Uterus (tissue), 4 donors: ENCODE measurements around the gene CD160. TPM values are rescaled to one million over a fixed set of nuclear protein-coding genes. Genes with fewer than 3 reads are reported as not detected.
"Not testable (repeated sequence)": the region's sequence is repeated elsewhere in the genome, so short reads cannot be mapped to it uniquely, and the experiment has no call there.

Experiments used
- DNase-seq, 2 donors: peaks; one replicate each; pipeline ENCODE4 v3.0.0-alpha.2; 2019 to 2020
- H3K27ac ChIP-seq, 2 donors: fragments of 200-600 bp; sonication (generic); 1 replicate in 1 of 2; 2 replicates in 1 of 2; pipeline ENCODE4 v1.5.1; 2016 to 2018
- H3K27me3 ChIP-seq, 2 donors: fragments of 200-600 bp; sonication (generic); one replicate each; pipeline ENCODE4 v1.5.1; 2018 to 2019; ENCODE audit warnings: control low read depth in 1 of 2
- H3K36me3 ChIP-seq, 2 donors: fragments of 200-600 bp; sonication (generic); one replicate each; pipeline ENCODE4 v1.5.1; 2019; ENCODE audit warnings: control low read depth in 1 of 2
- H3K4me1 ChIP-seq, 2 donors: fragments of 200-600 bp; sonication (generic); one replicate each; pipeline ENCODE4 v1.5.1; 2018 to 2019; ENCODE audit warnings: control low read depth in 1 of 2
- H3K4me3 ChIP-seq, 2 donors: fragments of 200-600 bp; sonication (generic); 1 replicate in 1 of 2; 2 replicates in 1 of 2; pipeline ENCODE4 v1.5.1; 2018 to 2019; ENCODE audit warnings: mild to moderate bottlenecking in 1 of 2
- H3K9me3 ChIP-seq, 2 donors: fragments of 200-600 bp; sonication (generic); one replicate each; pipeline ENCODE4 v1.5.1; 2019; ENCODE audit warnings: control low read depth in 1 of 2
- POLR2A ChIP-seq, 2 donors: fragments of 450-650 bp; IDR thresholded peaks; one replicate each; pipeline ENCODE4 v1.6.1; 2016; ENCODE audit warnings: antibody characterized with exemption in 2 of 2, mild to moderate bottlenecking in 1 of 2, moderate library complexity in 1 of 2
- intact Hi-C: fragments of 100-400 bp; cut with DNase I; formaldehyde crosslinking; loops from one replicate; pipeline ENCODE4 v1.15.1; 2023; ENCODE audit warnings: low total_unique reads
- total RNA-seq, 4 donors: library from RNA; depleted of rRNA in 3 of 4; stranded (reverse); fragments of >200 nt in 3 of 4; gene quantifications; one replicate each; pipeline versions ENCODE4 v1.1.0 to v1.2.4, GENCODE V29; 2014 to 2023
- TF ChIP-seq, protein P1 (sequence below), 4 experiments: fragments of 200-600 bp in 2 of 4; fragments of 450-650 bp in 2 of 4; sonication (generic) in 2 of 4; IDR thresholded peaks; one replicate each; pipeline ENCODE4 v1.5.1; 2016 to 2019; ENCODE audit warnings: antibody characterized with exemption in 4 of 4, mild to moderate bottlenecking in 2 of 4, moderate library complexity in 1 of 4
- donor health status: DM: yes; HTN: yes; CAD: no.

CD160 gene, protein sequence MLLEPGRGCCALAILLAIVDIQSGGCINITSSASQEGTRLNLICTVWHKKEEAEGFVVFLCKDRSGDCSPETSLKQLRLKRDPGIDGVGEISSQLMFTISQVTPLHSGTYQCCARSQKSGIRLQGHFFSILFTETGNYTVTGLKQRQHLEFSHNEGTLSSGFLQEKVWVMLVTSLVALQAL
- under 1 TPM in 1 of 4 donors, not detected in 3; 0.55 TPM for total RNA-seq

DNA sequence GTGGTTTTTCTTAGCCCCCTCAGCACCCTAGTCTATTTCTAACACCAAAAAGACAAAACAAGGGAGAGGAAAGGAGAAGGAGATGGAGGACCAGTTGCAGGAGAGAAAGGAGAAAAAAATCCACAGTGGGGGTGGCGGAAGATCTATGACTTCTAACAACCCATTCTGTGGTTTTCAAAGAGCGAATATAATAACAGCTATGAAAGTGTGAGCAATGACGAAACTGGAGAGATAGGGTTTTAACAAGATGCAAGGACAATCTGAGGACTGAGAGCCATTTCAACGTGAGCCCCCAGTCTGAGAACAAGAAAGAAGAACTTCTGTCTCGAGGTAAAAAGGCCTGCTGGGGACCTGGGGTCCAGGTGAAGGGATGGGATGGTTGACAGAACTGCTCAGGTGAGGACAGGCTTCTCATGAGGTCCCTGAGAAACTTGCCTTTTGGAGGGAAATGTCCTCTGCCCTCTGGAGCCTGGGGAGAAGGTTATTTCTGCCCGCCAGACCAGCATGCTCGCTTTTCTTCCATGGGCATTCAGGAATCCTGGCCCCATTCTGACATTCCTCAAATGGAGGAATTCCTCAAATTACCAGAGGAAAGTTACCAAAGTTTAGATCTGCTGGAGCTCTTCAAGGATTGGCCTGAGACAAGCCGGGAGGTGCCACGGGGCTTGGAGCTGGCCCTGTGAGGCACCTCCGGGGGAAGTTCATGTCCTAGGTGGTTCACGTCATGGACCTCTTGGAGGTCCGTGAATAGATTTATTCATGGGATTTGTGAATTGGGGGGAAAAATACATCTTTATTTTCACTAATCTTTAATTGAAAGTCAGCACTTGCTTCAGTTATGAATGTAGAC is at the start of gene CD160:
CD160 (plus strand) TSS at position 270 of the 850 bp plus-strand sequence. CDS start 8,829 bp downstream, outside the sequence.
- no peaks in the 10 kb centered on the region for H3K27me3 ChIP-seq
- no peaks in the 10 kb centered on the region for H3K9me3 ChIP-seq
- no peak within 1 kb of the TSS for H3K27ac ChIP-seq

DNA sequence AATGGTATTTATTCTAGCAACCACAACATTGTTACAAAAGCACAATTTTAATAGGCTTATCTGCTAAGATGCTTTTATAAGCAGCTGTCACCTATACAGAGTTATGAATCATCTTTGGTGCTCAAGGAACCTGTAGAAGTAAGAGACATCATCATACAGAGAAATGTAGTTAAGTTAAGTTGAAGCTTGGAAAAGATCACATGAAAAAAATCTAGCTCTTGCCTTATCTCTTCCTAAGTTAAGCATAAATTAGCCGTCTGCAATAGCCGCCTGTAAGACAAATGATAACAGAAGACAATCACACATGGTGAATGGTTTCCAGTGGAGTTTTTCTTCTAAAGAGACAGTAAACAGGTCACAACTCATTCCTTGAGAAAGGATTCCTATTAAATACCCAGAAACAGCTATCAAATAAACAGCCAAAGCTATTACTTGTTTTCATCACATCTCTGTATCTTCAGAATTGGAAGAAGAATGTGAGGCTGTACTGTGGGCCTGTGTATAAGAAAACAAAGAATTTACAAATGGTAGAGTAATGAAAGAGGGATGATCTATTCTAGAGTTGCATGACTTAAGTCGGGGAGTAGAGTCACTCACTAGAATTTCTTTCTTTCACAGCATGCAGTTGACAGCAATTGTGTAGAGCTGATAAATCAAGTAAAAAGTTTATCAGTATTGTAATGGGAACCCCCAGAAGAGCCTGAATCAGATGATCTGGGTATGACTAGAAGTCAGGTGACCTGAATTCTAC is 48.1 kb upstream of the CD160 start:
- H3K27ac ChIP-seq, H3K27me3 ChIP-seq, H3K36me3 ChIP-seq, DNase-seq, intact Hi-C loops, H3K4me1 ChIP-seq, H3K9me3 ChIP-seq, H3K4me3 ChIP-seq: not testable (repeated sequence)

More for the DNA sequence above, at the start of gene CD160:
- no peaks in the 10 kb centered on the region for H3K36me3 ChIP-seq
- intact Hi-C loops: no loop called here
- no peaks in the 10 kb centered on the region for H3K4me1 ChIP-seq
- no peak within 1 kb of the TSS for H3K4me3 ChIP-seq
- TF ChIP-seq, protein P1, sequence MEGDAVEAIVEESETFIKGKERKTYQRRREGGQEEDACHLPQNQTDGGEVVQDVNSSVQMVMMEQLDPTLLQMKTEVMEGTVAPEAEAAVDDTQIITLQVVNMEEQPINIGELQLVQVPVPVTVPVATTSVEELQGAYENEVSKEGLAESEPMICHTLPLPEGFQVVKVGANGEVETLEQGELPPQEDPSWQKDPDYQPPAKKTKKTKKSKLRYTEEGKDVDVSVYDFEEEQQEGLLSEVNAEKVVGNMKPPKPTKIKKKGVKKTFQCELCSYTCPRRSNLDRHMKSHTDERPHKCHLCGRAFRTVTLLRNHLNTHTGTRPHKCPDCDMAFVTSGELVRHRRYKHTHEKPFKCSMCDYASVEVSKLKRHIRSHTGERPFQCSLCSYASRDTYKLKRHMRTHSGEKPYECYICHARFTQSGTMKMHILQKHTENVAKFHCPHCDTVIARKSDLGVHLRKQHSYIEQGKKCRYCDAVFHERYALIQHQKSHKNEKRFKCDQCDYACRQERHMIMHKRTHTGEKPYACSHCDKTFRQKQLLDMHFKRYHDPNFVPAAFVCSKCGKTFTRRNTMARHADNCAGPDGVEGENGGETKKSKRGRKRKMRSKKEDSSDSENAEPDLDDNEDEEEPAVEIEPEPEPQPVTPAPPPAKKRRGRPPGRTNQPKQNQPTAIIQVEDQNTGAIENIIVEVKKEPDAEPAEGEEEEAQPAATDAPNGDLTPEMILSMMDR (IDR thresholded peaks at IDR 0.05): no peak
- no peak for TF ChIP-seq POLR2A (IDR thresholded peaks at IDR 0.05)
- DNase-seq: no peak

DNA sequence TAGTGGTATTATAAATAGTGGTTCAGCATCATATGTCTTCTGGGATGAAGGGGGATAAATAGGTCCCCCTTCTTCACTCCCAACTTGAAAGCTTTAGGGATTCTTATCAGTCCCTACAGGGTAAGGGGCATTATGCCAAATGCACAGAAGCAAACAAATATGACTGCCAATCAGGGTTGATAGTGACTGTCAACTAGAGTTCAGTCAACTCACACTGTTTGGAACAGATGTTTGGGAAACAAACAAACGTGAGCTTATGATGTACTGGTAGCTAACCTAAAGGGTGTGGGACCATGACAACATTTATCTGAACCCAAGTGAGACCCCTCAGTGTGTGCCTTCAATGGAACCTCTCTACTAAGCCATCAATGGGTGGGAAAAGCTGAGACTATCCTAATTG is 46.1 kb upstream of the CD160 start:
- H3K27ac ChIP-seq, H3K36me3 ChIP-seq, H3K27me3 ChIP-seq, intact Hi-C loops, H3K9me3 ChIP-seq, H3K4me3 ChIP-seq, H3K4me1 ChIP-seq, DNase-seq: not testable (repeated sequence)

DNA sequence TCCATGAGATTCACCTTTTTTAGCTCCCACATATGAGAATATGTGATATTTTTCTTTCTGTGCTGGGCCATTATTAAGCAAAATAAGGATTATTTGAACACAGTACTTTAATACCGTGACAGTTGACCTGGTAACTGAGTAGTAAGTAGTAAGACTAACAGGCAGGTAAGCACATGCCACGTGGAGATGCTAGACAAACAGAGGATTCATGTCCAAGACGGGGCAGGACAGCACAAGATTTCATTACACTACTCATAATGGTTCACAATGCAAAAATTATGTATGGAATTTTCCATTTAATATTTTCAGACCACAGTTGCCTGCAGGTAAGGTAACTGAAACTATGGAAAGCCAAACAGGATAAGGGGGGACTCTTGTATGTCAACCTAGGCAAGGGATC is 34.4 kb upstream of the CD160 start:
- DNase-seq, H3K27ac ChIP-seq, H3K27me3 ChIP-seq, H3K36me3 ChIP-seq, H3K9me3 ChIP-seq, intact Hi-C loops, H3K4me3 ChIP-seq, H3K4me1 ChIP-seq: not testable (repeated sequence)

DNA sequence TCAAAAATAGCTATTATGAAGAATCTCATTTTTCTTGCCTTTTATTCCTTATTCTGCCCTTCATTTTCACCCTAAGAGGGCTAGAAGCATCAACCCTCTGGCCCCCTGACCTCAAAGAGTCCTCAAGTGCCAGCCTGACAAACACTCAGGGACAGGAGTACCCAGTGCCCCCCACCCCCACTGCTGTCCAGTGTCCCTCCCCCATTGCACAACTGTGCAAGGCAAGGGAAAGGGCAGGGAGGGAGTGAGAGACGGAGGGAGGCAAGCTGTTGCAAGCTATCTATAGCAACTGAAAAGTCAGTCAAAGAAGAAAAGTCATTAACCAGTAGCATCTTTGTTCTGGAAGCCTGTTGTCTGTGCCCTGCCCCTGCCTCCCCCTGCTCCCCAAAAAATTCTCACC is 33.2 kb upstream of the CD160 start:
- H3K27me3 ChIP-seq, intact Hi-C loops, H3K27ac ChIP-seq, H3K4me1 ChIP-seq, DNase-seq, H3K4me3 ChIP-seq, H3K36me3 ChIP-seq, H3K9me3 ChIP-seq: not testable (repeated sequence)

DNA sequence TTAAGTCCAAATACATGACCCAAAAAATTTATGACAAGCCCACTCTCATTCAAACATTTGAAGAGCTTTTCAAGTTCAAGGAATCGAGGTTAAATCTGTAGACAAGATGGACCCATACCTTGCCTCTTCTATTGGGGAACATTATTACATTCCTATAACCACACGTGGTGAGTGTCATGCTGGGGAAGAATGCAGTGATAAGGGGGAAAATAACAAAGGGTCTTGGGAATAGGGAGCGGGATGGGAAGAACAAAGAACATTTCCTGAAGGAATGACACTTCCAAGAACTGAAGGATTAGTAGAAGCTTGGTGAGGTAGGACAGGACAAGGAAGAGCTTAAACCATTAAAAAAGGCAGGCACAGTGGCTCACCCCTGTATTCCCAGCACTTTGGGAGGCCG is 31.0 kb upstream of the CD160 start:
- DNase-seq: no peak
- H3K27me3 ChIP-seq: no peaks in the 10 kb centered on the region
- intact Hi-C loops: no loop called here
- H3K9me3 ChIP-seq: no peaks in the 10 kb centered on the region
- H3K4me1 ChIP-seq: no peaks in the 10 kb centered on the region
- H3K4me3 ChIP-seq: no peak overlapping the region
- TF ChIP-seq POLR2A (IDR thresholded peaks at IDR 0.05): no peak
- TF ChIP-seq, protein P1 (IDR thresholded peaks at IDR 0.05): no peak
- no peak overlapping the region for H3K27ac ChIP-seq
- H3K36me3 ChIP-seq: no peaks in the 10 kb centered on the region

DNA sequence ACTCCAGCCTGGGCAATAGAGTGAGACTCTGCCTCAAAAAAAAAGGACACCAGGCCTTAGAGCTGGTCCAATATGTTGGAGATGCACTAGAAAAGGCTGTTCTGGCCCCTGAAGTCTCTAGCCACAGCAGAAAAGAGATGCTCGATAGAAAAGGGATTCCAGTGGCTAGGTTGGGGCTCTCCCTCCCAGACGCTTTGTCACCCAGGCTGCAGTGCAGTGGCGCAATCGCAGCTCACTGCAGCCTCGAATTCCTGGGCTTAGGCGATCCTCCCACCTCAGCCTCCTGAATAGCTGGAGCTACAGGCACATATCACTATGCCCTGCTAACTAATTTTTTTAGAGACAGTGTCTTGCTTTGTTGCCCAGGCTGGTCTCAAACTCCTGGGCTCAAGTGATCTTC is 30.4 kb upstream of the CD160 start:
- no peak overlapping the region for H3K4me3 ChIP-seq
- intact Hi-C loops: no loop called here
- no peaks in the 10 kb centered on the region for H3K36me3 ChIP-seq
- no peaks in the 10 kb centered on the region for H3K27me3 ChIP-seq
- no peak for DNase-seq
- H3K27ac ChIP-seq: no peak overlapping the region
- no peaks in the 10 kb centered on the region for H3K4me1 ChIP-seq
- TF ChIP-seq POLR2A (IDR thresholded peaks at IDR 0.05): no peak
- TF ChIP-seq, protein P1 (IDR thresholded peaks at IDR 0.05): no peak
- H3K9me3 ChIP-seq: no peaks in the 10 kb centered on the region
